Erythroblast (primary cell): ENCODE results near the gene CHIC1.

Source experiments
- GATA1 ChIP-seq: IDR thresholded peaks from 2 replicates; pipeline ENCODE4 v1.6.1; 2011; ENCODE audit warnings: low read depth, mild to moderate bottlenecking, control low read depth, low read length, moderate library complexity
- POLR2A ChIP-seq: IDR thresholded peaks from 2 replicates; pipeline ENCODE4 v1.6.1; 2011; ENCODE audit warnings: mild to moderate bottlenecking, low read length

DNA sequence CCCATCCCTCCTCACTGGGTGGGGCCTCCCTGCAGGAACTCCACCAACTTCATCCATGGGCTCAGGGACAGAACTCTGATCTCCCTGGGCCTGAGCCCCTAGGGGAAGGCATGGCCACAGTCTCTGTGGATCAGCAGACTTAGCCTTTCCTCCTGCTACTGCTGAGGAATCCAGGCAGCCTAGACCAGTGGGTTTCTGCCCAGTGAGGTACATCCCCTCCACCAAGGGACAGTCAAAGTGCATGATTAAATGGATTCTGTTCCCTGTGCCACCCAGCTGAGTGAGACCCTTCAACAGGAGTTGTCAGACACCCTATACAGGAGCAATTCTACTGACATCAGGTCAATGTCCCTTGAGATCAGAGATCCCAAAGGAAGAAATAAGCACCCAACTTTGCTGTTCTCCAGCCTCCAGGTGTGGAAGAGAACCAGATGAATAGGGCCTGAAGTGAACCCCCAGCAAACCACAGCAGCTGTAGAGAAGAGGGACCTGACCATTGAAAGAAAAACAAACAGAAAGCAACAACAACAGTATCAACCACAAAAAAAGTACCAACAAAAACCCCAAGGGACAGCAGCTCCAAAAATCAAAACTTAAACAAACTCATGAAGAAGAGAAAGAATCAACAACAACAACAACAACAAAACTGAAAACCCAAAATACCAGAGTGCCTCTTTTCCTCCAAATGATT lies 84.8 kb downstream of the CHIC1 start:
- TF ChIP-seq POLR2A (no peak), GATA1 (no peak)
